HCT116 (cell line): ENCODE measurements around the gene SLC4A11.

ENCODE experiments used
- CTCF ChIP-seq, 3 experiments: fragments of 200-600 bp in 1 of 3; sonication (generic) in 1 of 3; IDR thresholded peaks in 2 of 3; conservative IDR thresholded peaks in 1 of 3; 2 replicates each; pipeline ENCODE4 v1.5.1; 2012 to 2017; ENCODE audit warnings: low read depth in 2 of 3, low read length in 2 of 3, antibody characterized with exemption in 1 of 3, borderline replicate concordance in 1 of 3, control low read depth in 1 of 3, mild to moderate bottlenecking in 1 of 3, mixed read lengths in 1 of 3, mixed run types in 1 of 3, moderate library complexity in 1 of 3; ENCODE audit not compliant: insufficient read depth in 1 of 3
- EZH2 ChIP-seq: fragments of 200-600 bp; sonication (generic); IDR thresholded peaks from 2 replicates; pipeline ENCODE4 v1.6.1; 2017; ENCODE audit warnings: antibody characterized with exemption, mixed run types
- JUND ChIP-seq: IDR thresholded peaks from 2 replicates; pipeline ENCODE4 v1.6.1; 2012

GRCh38 chr20:3229798-3230197 is 9.2 kb downstream of the SLC4A11 start:
- no peak for TF ChIP-seq CTCF (IDR thresholded peaks at IDR 0.05 in 2 of 3, conservative IDR thresholded peaks at IDR 0.05 in 1 of 3; ENCODE audit: borderline replicate concordance in 1 of 3, insufficient read depth in 1 of 3, low read depth in 2 of 3, low read length in 2 of 3)
- TF ChIP-seq JUND, result no peak
- no peak for TF ChIP-seq EZH2
